ENCODE measurements around the gene ALOXE3. TPM values are rescaled to one million over a fixed set of nuclear protein-coding genes. Genes with fewer than 3 reads are reported as not detected.

Gene ALOXE3
- polyA plus RNA-seq = not detected

- peak in 2 of 3 donors; percentile 7 to 45 for DNase-seq
- Mint-ChIP-seq H3K27ac (peak within 1 kb of the TSS; percentile 92 to 99 (median 96)), H3K4me1 (peaks cover 46 to 52% of the 10 kb centered on the region in 2 donors), H3K27me3 (ENCODE audit: low read depth in 3 of 3) (peaks cover 38 to 59% (median 58%) of the 10 kb centered on the region in 3 donors), H3K36me3 (peaks cover 0 to 4% (median 3%) of the 10 kb centered on the region in 3 donors), H3K4me3 (peak within 1 kb of the TSS; percentile 95 to 99 (median 97)), H3K9me3 (peaks cover 0 to 6% (median 0%) of the 10 kb centered on the region in 6 donors)
Measured at GRCh38 chr17:8117980-8118768, at the start of gene ALOXE3. Gene ALOXE3 (minus strand): TSS chr17:8118514. CDS start chr17:8117990, 524 bp downstream.

- no peak overlapping the region for H3K27ac Mint-ChIP-seq
- no peak overlapping the region for H3K4me3 Mint-ChIP-seq
- H3K36me3 Mint-ChIP-seq = no peaks in the 10 kb centered on the region
- no peaks in the 10 kb centered on the region for H3K9me3 Mint-ChIP-seq
- peaks cover 9 to 22% (median 14%) of the 10 kb centered on the region in 3 donors for H3K27me3 Mint-ChIP-seq (ENCODE audit: low read depth in 3 of 3)
- no peak for DNase-seq
- H3K4me1 Mint-ChIP-seq = peaks cover 25 to 31% of the 10 kb centered on the region in 2 donors
Measured at GRCh38 chr17:8167526-8167925, 49.2 kb upstream of the ALOXE3 start.

GRCh38 chr17:8166731-8167130 is 48.4 kb upstream of the ALOXE3 start:
- no peak overlapping the region for H3K4me3 Mint-ChIP-seq
- peaks cover 11 to 26% (median 14%) of the 10 kb centered on the region in 3 donors for H3K27me3 Mint-ChIP-seq (ENCODE audit: low read depth in 3 of 3)
- DNase-seq = no peak
- H3K36me3 Mint-ChIP-seq = no peaks in the 10 kb centered on the region
- peak overlapping the region in 1 of 6 donors; percentile 9 for H3K27ac Mint-ChIP-seq
- H3K9me3 Mint-ChIP-seq = no peaks in the 10 kb centered on the region
- H3K4me1 Mint-ChIP-seq = peaks cover 25 to 29% of the 10 kb centered on the region in 2 donors

GRCh38 chr17:8164815-8165131 is 46.5 kb upstream of the ALOXE3 start:
- Mint-ChIP-seq H3K4me1 (peaks cover 44 to 48% of the 10 kb centered on the region in 2 donors), H3K36me3 (peaks cover 0 to 9% (median 3%) of the 10 kb centered on the region in 3 donors), H3K4me3 (peak overlapping the region; percentile 80 to 93 (median 86)), H3K27me3 (ENCODE audit: low read depth in 3 of 3) (peaks cover 11 to 33% (median 17%) of the 10 kb centered on the region in 3 donors), H3K9me3 (no peaks in the 10 kb centered on the region), H3K27ac (peak overlapping the region in 5 of 6 donors; percentile 97 to 99 (median 98))
- no peak for DNase-seq

GRCh38 chr17:8163978-8164814 is 45.9 kb upstream of the ALOXE3 start:
- H3K9me3 Mint-ChIP-seq = no peaks in the 10 kb centered on the region
- H3K4me1 Mint-ChIP-seq = peaks cover 45 to 54% of the 10 kb centered on the region in 2 donors
- peak; percentile 80 to 81 (median 80) for DNase-seq
- peak overlapping the region; percentile 80 to 93 (median 86) for H3K4me3 Mint-ChIP-seq
- peaks cover 0 to 9% (median 3%) of the 10 kb centered on the region in 3 donors for H3K36me3 Mint-ChIP-seq
- H3K27me3 Mint-ChIP-seq (ENCODE audit: low read depth in 3 of 3) = peaks cover 11 to 33% (median 17%) of the 10 kb centered on the region in 3 donors
- peak overlapping the region in 5 of 6 donors; percentile 97 to 99 (median 98) for H3K27ac Mint-ChIP-seq

GRCh38 chr17:8162997-8163977 is 45.0 kb upstream of the ALOXE3 start:
- Mint-ChIP-seq H3K9me3 (no peaks in the 10 kb centered on the region), H3K27ac (peak overlapping the region in 5 of 6 donors; percentile 97 to 99 (median 98)), H3K4me3 (peak overlapping the region; percentile 80 to 93 (median 86)), H3K27me3 (ENCODE audit: low read depth in 3 of 3) (peaks cover 11 to 40% (median 21%) of the 10 kb centered on the region in 3 donors), H3K4me1 (peaks cover 52 to 63% of the 10 kb centered on the region in 2 donors), H3K36me3 (peaks cover 0 to 13% (median 9%) of the 10 kb centered on the region in 3 donors)
- peak in 1 of 3 donors; percentile 53 for DNase-seq

- peak within 1 kb of the TSS; percentile 81 to 93 (median 89) for H3K4me3 Mint-ChIP-seq
- H3K4me1 Mint-ChIP-seq = peaks cover 56 to 64% of the 10 kb centered on the region in 2 donors
- H3K27me3 Mint-ChIP-seq (ENCODE audit: low read depth in 3 of 3) = peaks cover 11 to 43% (median 22%) of the 10 kb centered on the region in 3 donors
- H3K9me3 Mint-ChIP-seq = no peaks in the 10 kb centered on the region
- peak; percentile 88 to 91 (median 90) for DNase-seq
- peaks cover 0 to 13% (median 9%) of the 10 kb centered on the region in 3 donors for H3K36me3 Mint-ChIP-seq
- H3K27ac Mint-ChIP-seq = peak within 1 kb of the TSS in 5 of 6 donors; percentile 97 to 99 (median 98)
Measured at GRCh38 chr17:8162233-8162996, 44.1 kb upstream of the ALOXE3 start, which contains the start of gene VAMP2. Gene VAMP2 (minus strand): TSS chr17:8162948. CDS start chr17:8162879, 69 bp downstream.

- Mint-ChIP-seq H3K27me3 (ENCODE audit: low read depth in 3 of 3) (peaks cover 11 to 43% (median 22%) of the 10 kb centered on the region in 3 donors), H3K4me3 (peak overlapping the region; percentile 81 to 91 (median 86)), H3K9me3 (no peaks in the 10 kb centered on the region), H3K4me1 (peaks cover 56 to 64% of the 10 kb centered on the region in 2 donors), H3K36me3 (peaks cover 0 to 13% (median 9%) of the 10 kb centered on the region in 3 donors), H3K27ac (peak overlapping the region in 4 of 6 donors; percentile 91 to 97 (median 94))
- no peak for DNase-seq
Measured at GRCh38 chr17:8161289-8162232, 43.2 kb upstream of the ALOXE3 start.

GRCh38 chr17:8160741-8161221 is 42.5 kb upstream of the ALOXE3 start:
- H3K27ac Mint-ChIP-seq = peak overlapping the region in 4 of 6 donors; percentile 91 to 97 (median 94)
- H3K4me3 Mint-ChIP-seq = peak overlapping the region; percentile 81 to 91 (median 86)
- no peaks in the 10 kb centered on the region for H3K9me3 Mint-ChIP-seq
- H3K36me3 Mint-ChIP-seq = peaks cover 0 to 13% (median 9%) of the 10 kb centered on the region in 3 donors
- no peak for DNase-seq
- H3K27me3 Mint-ChIP-seq (ENCODE audit: low read depth in 3 of 3) = peaks cover 11 to 43% (median 22%) of the 10 kb centered on the region in 3 donors
- H3K4me1 Mint-ChIP-seq = peaks cover 56 to 64% of the 10 kb centered on the region in 2 donors

GRCh38 chr17:8160224-8160577 is 41.9 kb upstream of the ALOXE3 start:
- peak overlapping the region; percentile 42 to 91 (median 86) for H3K4me3 Mint-ChIP-seq

More at GRCh38 chr17:8160224-8160577, 41.9 kb upstream of the ALOXE3 start:
- H3K36me3 Mint-ChIP-seq = peaks cover 0 to 13% (median 9%) of the 10 kb centered on the region in 3 donors
- H3K27me3 Mint-ChIP-seq (ENCODE audit: low read depth in 3 of 3) = peaks cover 11 to 41% (median 22%) of the 10 kb centered on the region in 3 donors
- no peak for DNase-seq
- H3K9me3 Mint-ChIP-seq = no peaks in the 10 kb centered on the region
- peak overlapping the region in 4 of 6 donors; percentile 87 to 97 (median 94) for H3K27ac Mint-ChIP-seq
- peaks cover 56 to 62% of the 10 kb centered on the region in 2 donors for H3K4me1 Mint-ChIP-seq

Measured in immature natural killer cell (primary cell).